Measurements from ENCODE around the gene GBF1.
A peak's percentile ranks its signal among the peaks of the same experiment; 100 is the strongest.

Gene GBF1

DNA sequence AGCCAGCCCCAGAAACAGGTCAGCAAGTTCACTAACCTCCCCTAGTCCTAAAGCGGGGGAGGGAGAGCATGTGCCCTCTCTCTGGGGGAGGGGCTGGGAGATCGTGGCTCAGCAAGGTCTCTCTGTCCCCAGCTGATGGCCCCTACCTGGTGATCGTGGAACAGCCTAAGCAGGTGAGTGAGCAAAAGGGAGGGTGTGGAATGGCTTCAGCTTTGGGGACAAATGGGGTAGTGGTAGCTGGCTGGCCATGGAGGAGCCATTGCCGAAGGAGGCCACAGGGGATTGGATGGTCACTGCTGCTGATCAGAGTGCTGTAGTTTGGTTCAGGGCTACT, 151.0 kb downstream of the GBF1 start:
- DNase-seq (ENCODE audit: low spot score): no peak

DNA sequence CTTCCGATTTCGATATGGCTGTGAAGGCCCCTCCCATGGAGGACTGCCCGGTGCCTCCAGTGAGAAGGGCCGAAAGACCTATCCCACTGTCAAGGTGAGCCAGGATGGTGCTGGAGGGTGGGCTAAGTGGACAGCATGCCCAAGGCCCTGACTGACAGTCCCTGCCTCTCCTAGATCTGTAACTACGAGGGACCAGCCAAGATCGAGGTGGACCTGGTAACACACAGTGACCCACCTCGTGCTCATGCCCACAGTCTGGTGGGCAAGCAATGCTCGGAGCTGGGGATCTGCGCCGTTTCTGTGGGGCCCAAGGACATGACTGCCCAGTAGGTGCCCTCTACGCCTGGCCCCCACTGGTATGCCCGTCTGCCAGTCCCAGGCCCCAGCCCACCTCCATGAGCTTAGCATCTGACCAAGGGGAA, 151.4 kb downstream of the GBF1 start:
- DNase-seq (ENCODE audit: low spot score): no peak

DNA sequence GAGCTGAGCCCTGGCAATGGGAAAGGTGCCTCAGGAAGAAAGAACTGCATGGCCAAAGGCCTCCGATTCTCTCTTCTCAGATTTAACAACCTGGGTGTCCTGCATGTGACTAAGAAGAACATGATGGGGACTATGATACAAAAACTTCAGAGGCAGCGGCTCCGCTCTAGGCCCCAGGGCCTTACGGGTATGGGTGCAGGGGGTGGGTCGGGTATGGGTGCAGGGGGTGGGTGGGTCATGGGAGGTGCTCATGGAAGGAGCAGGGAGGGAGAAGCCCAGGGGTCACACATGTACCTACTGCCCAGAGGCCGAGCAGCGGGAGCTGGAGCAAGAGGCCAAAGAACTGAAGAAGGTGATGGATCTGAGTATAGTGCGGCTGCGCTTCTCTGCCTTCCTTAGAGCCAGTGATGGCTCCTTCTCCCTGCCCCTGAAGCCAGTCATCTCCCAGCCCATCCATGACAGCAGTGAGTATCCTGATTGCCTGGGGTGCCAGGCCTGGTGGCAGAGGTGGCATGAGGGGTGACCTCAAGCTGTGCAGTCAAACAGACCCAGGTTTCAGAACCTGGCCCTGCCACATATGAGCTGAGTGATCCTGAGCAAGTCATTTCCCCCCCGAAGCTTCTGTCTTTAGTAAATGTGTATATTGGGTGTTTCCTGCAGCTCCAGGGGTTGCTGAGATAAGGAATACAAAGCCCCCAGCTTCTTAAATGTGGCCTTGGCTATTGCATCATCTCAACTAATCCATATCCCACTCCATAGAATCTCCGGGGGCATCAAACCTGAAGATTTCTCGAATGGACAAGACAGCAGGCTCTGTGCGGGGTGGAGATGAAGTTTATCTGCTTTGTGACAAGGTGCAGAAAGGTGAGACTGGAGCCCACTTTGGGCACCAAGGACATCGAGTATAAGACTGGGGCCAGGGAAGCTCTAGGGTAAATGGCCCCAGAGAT, 152.2 kb downstream of the GBF1 start:
- DNase-seq (ENCODE audit: low spot score): no peak

DNA sequence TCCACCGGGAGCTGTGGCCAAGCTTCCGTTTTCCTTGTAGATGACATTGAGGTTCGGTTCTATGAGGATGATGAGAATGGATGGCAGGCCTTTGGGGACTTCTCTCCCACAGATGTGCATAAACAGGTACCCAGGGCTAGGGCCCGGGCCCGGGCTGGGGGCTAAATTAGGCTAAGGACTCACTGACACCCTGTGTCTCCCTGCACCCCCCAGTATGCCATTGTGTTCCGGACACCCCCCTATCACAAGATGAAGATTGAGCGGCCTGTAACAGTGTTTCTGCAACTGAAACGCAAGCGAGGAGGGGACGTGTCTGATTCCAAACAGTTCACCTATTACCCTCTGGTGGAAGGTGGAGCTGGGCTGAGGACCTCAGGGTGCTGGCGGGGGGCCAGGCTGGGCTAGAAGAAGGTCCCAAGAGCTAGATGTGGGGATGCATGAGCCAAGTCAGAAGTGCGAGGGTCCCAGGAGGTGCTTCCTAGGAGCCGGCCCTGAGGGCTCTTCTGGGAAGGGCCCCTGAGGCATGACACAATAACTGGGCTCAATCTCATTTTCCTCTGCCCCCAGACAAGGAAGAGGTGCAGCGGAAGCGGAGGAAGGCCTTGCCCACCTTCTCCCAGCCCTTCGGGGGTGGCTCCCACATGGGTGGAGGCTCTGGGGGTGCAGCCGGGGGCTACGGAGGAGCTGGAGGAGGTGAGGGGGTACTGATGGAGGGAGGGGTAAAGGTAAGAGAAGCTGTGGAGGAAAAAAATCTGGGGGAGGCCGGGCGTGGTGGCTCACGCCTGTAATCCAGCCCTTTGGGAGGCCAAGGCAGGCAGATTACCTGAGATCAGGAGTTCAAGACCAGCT, 153.1 kb downstream of the GBF1 start:
- no peak for DNase-seq (ENCODE audit: low spot score)

DNA sequence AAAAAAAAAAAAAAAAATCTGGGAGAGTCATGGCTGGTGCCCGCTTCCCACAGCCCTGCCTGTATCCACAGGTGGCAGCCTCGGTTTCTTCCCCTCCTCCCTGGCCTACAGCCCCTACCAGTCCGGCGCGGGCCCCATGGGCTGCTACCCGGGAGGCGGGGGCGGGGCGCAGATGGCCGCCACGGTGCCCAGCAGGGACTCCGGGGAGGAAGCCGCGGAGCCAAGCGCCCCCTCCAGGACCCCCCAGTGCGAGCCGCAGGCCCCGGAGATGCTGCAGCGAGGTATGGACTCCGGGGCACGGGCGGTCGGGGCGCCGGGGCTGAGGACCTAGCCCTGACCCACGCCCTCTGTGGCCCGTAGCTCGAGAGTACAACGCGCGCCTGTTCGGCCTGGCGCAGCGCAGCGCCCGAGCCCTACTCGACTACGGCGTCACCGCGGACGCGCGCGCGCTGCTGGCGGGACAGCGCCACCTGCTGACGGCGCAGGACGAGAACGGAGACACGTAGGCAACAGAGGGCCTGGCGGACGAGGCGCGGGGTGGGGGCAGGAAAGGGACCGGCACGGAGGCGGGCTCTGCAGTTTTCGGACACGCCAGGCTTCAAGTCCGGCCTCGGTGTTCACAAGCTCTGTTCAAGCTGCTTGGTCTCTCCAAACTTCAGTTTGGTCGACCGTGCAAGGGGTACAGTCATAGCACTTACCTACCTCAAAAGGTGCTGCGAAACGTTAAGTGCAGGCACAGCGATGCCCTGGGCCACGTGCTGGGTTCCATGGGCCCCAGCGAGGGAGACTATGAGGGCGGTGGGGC, 154.1 kb downstream of the GBF1 start:
- DNase-seq (ENCODE audit: low spot score): peak; percentile 90

DNA sequence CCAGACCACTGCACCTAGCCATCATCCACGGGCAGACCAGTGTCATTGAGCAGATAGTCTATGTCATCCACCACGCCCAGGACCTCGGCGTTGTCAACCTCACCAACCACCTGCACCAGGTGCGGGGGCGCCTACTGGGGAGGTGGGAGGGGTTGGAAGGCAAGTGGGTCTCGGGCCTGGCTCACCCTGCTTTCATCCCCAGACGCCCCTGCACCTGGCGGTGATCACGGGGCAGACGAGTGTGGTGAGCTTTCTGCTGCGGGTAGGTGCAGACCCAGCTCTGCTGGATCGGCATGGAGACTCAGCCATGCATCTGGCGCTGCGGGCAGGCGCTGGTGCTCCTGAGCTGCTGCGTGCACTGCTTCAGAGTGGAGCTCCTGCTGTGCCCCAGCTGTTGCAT, 154.7 kb downstream of the GBF1 start:
- no peak for DNase-seq (ENCODE audit: low spot score)

DNA sequence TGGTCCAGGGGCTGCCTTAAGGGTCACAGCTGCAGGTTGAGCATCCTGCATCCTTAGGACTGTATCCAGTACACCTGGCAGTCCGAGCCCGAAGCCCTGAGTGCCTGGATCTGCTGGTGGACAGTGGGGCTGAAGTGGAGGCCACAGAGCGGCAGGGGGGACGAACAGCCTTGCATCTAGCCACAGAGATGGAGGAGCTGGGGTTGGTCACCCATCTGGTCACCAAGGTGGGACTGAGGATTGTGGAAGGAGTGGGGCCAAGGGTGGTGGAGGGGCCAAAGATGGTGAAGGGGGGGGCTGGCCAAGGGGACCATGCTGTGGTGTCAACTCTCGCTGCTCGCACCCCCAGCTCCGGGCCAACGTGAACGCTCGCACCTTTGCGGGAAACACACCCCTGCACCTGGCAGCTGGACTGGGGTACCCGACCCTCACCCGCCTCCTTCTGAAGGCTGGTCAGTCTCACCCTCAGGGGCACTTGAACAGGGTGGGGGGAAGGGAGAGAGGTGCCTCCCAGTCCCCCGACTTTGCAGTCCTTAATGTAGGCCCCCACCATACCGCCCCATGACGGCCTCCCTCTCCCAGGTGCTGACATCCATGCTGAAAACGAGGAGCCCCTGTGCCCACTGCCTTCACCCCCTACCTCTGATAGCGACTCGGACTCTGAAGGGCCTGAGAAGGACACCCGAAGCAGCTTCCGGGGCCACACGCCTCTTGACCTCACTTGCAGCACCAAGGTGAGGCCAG, 155.4 kb downstream of the GBF1 start:
- DNase-seq (ENCODE audit: low spot score): no peak

DNA sequence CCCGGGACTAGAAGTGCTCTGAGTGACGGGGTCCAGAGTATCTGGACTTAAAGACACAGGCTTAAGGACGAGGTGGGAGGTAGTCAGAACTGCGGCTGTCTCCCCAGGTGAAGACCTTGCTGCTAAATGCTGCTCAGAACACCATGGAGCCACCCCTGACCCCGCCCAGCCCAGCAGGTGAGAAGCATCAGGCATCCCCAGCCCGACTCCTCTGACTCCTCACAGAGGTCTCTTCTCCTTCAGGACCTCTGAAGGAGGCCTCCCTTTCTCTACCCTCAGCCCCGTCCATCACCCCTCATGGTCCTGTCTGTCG, 156.0 kb downstream of the GBF1 start:
- DNase-seq (ENCODE audit: low spot score): no peak

DNA sequence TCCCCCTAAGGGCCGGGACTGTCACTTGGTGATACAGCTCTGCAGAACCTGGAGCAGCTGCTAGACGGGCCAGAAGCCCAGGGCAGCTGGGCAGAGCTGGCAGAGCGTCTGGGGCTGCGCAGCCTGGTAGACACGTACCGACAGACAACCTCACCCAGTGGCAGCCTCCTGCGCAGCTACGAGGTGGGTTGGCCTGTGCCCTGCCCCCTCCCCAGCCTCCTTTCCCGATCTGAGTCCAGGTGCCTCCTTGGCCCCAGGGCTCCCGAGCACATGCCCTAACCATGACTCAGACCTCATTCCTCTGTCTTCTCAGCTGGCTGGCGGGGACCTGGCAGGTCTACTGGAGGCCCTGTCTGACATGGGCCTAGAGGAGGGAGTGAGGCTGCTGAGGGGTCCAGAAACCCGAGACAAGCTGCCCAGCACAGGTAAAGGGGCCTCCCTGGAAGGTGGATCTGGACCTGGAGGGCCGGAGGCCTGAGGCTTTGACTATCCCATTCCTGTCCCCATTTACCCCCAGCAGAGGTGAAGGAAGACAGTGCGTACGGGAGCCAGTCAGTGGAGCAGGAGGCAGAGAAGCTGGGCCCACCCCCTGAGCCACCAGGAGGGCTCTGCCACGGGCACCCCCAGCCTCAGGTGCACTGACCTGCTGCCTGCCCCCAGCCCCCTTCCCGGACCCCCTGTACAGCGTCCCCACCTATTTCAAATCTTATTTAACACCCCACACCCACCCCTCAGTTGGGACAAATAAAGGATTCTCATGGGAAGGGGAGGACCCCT, 156.6 kb downstream of the GBF1 start:
- no peak for DNase-seq (ENCODE audit: low spot score)

DNA sequence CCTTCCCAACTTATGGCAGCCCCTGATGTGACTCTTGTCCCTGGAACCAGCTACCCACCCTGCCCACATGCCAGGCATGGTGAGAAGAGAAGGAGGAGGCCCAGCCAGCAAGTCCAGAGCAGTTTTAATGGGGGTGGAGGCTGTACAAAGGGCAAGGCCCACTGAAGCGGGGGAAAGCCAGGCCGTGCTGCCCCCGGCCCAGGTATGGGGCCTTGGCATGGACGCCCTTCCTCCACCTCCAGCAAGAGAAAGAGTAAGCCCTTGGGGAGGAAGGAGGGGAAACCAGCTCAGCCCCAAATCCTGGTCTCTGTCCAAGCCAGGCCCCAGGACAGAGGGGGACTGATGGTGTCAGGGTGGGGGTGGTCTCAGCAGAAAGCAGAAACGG, 157.2 kb downstream of the GBF1 start:
- DNase-seq (ENCODE audit: low spot score): no peak

DNA sequence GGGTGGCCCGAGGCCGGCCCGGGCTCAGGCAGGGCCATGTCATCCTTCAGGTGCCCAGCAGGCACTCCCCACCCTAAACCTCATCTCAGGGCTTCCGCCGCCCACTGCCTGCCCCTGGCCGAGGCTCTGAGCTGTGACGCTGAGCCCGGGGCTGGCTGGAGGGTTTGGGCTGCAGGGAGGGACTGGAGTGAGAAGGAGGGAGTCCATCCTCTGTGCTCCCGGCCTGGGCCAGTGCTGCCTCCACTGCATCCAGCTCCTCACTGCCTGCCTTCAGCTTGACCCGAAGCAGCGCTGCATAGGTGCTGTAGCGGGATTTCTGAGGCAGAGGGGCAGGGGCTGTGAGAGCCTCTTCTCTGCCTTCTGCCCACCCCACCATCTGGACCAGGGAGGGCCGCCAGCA, 157.8 kb downstream of the GBF1 start:
- DNase-seq (ENCODE audit: low spot score): no peak

DNA sequence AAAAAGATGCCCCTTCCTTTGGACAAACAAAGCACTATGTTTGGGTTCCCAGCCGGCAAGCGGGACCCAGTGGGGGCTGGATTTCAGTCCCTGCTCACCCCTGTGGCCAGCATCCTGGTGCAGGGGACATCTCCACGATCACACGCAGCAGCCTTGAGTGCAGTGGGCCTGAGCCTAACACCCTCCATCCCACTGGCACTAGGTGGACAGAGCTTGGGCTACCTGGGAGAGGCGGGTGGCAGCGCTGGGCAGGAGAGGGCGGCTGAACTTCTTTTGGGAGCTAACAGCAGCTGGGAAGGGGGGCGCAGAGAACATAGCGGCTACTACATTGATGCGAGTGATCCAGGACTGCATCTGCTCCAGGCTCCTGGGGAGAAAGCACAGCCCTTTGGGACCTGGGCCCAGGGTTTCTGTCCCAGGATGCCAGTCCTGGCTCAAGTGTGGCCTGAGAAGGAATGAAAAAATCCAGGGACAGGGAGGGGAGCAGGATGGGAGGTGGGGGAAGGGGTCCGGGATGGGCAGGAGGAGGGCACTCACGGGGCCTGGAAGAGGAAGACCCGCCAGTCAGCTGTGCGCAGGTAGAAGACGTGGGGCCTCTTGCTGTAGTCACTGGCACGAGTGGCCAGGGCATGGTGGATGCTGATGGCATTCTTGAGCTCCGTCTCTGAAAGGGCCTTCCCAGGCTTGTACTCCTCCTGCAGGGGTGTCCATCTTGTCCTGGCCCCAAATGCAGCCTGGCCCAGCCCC, 159.2 kb downstream of the GBF1 start:
- no peak for DNase-seq (ENCODE audit: low spot score)

DNA sequence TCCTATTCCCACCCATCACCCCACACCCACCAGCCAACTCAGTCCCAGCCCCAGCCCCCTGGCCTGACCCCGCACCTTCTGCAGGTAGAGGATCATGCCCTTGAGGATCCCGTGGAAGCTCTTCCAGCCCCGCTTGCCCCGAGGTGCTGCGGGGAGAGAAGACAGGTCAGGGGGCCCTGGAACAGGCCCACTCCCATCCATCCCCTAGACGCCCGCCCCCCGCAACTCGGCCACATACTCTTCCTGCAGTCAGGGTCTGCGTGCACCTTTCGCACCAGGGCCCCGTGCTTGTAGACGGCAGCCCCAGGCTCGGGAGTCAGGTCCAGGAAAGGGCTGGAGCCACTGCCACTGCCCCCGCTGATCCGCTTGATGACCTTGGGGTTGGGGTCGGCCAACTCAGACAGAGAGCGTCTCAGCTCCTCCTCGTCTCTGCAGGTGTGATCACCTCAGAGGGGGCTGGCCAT, 159.8 kb downstream of the GBF1 start:
- DNase-seq (ENCODE audit: low spot score): no peak

DNA sequence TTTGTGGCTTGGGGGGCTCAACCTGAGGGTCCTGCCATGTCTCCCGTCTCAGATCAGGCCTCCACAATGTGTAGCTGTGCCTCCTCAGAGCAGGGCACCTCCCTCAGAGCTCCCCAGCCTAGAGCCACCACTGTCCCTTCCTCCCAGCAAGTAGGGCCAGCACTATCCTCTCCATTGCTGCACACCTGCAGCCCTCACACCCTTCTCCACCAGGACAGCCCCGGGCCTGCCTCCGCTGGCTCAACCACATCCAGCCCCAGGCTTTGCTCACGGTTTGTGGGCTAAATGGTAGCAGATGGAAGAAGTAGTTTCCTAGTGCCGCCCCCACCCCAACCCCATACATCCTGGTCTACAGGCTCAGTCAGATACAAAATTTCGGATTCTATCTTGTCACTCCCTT, 160.3 kb downstream of the GBF1 start:
- no peak for DNase-seq (ENCODE audit: low spot score)

DNA sequence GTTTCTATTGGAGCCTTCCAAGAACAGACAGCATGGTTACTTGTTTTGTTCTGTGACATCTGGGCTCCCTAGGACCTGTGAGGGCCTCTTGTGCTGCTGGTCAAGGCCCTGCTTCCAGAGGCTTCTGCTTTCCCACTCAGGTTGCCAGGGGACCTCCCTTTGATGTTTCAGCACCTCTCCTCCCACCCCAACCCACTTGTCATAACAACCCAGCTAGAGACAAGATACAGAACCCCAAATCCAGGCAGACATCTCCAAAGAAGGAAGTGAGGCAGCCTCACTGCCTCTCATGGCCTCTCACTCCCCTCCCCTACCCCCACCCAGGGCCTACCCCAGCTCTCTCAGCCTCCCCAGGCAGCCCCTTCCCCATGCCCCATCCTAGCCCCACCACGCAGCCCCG, 161.5 kb downstream of the GBF1 start:
- no peak for DNase-seq (ENCODE audit: low spot score)

DNA sequence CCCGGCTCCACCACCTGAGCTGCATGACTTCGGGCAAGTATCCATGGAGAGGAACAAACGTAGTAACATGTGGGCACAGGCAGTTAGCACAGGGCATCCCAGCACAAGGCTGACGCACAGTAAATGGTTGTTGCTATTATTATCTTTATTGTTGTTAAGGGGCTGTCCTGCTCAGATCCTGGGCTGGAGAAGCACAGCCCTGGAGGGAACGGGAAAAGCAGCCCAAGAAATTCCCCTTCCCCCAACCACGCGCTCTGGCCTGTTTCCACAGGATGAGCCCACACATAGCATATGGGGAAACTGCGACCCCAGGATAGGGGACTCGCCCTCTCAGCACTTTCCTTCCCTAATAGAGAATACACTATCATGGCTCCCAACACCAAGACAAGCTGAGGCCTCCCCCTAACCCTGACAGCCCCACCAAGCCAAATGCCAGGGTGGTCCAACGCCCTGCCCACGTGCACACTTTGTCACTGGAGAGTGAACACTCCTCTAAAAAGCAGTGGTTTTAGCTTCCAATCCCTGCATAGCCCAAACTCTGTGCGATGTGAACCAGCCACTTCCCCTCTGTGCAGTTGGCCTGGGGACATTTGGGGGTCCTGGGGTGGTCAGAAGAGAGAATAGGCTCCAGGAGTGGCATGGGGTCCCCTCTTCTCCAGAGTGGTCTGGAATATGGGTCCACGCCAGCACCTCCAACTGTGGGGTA, 162.2 kb downstream of the GBF1 start:
- no peak for DNase-seq (ENCODE audit: low spot score)

DNA sequence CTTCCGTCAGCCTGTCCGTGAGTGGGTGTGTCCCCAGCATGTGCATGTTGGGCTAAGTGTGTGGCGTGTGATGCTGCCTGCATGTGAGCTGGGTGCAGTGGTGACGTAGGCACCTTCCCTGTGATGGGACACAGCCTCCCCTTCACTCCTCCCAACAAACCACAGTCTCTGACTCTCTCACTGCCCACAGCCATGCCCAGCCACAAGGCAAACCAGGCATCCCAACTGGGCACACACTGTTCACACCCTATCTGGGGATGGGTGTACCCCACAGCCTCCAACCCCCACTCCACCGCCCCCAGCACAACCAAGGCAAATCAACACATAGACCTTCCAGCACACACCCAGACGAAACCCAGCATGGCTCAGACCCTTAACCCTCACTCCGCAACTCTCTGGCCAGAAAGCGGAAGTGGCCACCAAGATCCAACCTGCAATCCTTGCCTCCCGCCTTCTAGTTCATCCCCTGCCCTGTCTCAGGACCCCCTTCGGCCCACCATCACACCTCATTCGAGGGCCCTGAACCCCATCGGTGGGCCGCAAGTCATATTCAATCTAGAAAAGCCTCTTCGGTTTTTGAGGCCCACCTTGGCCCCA, 162.9 kb downstream of the GBF1 start:
- no peak for DNase-seq (ENCODE audit: low spot score)

DNA sequence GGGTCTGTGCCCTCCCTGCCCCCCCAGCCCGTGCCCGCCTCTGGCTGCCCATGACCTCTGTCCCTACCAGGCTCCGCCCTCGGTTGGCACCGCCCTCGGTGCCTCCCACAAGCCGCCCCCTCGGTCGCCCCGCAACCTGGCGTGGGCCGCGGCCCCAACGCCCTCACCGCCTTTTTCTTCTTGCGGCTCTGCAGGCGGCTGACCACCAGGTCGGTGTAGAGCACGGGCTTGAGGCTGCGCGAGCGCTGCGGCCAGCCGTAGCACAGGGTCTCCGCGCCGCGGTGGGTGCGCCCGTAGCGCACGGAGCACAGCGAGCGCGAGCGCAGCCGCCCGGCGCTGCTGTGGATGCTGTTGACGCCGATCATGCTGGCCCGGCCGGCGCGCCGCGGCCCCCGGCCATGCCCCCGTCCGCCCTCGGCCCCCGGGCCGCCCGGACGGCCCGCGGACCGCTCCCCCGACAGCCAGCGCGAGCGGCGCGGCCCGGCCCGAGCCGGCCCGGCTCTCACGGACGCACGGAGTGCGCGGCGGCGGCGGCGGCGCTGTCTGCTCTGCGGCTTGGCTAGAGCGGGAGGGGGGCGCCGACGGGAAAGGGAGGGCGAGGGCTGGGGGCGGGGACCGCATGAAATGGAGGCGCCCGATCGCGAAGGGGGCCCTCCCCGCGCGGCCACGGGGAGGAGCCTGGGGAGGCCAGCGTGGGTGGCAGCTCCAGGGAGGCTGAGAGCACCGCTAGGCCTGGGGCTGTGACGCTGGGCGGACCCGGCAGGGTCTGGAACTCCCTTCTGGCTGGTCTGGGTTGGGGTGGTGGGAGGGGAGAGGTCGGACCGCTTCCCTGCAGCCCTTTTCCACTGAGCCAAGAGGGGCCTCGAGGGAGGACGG, 163.6 kb downstream of the GBF1 start:
- peak; percentile 63 for DNase-seq (ENCODE audit: low spot score)

Measured in CD4-positive, alpha-beta T cell treated with Interleukin-2 at 100 ng/mL for 4 hours (primary cell).